GM18907 (cell line): ENCODE results near the gene CDKAL1.
"Not testable (repeated sequence)": the region's sequence is repeated elsewhere in the genome, so short reads cannot be mapped to it uniquely, and the experiment has no call there.

Experiments used
- ATAC-seq: cut with Tn5 transposase; IDR thresholded peaks from one replicate; pipeline ENCODE4 v1.9.1; 2021; ENCODE audit warnings: mild to moderate bottlenecking, moderate library complexity; ENCODE audit not compliant: unreplicated experiment

CDKAL1 gene

DNA sequence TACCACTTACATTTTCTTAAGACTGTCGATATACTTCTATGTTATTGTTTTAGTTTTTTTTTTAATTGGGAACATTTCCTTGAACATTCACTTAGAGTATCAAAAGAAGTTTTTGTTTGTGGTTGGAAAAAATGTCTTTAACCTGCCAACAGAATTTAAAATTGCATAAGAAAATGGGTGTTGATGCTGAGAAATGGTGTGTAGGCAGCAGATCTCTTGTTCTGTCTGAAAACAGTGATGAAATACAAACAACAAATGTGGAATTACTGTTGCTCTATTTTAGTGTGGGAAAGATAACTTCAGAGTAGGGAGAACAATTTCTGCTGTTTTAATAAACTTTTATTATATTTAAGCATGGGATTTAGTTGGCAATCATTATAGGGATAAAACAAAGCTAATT is 293.5 kb downstream of the CDKAL1 start:
- ATAC-seq, result no peak

DNA sequence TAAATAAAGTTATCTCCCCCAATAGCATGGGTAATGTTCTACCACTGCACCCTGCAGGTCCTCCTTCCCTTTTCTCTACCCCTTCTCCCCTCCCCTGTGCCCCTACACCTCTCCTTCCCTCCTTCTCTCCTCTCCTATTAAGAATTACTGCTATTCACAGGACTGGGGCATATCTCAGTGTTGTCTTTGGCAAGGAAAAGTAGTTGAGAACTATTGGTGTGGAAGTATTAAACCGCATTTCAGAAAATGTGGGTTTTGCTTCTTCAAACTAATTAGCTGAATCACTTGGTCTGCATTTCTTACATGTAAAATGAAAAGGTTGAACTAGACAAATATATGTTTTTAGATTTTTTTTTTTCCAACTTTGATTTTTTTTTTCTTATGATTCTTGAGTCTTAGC is 296.3 kb downstream of the CDKAL1 start:
- ATAC-seq, result no peak

DNA sequence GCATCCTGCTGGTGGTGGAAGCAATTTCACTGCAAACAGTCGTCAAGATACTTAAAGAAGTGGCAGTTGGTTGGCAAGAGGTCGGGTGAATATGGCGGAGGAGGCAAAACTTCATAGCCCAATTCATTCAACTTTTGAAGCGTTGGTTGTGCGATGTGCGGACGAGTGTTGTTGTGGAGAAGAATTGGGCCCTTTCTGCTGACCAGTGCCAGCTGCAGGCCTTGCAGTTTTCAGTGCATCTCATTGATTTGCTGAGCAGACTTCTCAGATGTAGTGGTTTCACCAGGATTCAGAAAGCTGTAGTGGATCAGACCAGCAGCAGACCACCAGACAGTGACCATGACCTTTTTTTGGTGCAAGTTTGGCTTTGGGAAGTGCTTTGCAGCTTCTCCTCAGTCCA is 297.0 kb downstream of the CDKAL1 start:
- not testable (repeated sequence) for ATAC-seq

DNA sequence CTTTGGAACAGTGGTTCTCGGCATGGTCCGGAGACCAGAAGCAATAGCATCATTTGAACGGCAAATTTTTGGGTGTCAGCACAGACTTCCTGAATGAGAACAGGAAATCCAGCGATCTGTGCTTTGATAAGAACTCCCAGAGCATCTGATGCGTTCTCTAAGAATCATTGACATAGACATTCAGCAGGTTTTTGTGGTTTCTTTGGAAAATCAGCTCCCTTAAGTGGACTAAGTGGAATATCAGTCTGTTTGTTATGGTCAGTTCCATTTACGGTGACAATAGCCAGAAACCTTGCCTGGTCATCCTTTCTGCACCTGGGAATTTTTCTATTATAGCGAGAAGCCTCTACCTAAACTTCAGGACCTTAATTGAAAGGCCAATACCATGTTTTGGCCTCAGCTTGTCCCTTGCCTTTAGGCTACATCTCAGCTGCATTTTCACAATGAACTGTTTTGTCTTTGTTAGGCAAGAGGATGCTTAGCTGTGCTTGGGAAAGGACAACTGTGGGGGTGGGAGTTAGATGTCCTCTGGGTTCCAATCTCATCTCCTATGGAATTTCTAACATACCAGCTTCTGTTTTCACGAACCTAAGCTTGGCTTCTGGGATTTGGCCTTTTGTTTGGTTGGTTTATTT is 299.7 kb downstream of the CDKAL1 start:
- no peak for ATAC-seq

DNA sequence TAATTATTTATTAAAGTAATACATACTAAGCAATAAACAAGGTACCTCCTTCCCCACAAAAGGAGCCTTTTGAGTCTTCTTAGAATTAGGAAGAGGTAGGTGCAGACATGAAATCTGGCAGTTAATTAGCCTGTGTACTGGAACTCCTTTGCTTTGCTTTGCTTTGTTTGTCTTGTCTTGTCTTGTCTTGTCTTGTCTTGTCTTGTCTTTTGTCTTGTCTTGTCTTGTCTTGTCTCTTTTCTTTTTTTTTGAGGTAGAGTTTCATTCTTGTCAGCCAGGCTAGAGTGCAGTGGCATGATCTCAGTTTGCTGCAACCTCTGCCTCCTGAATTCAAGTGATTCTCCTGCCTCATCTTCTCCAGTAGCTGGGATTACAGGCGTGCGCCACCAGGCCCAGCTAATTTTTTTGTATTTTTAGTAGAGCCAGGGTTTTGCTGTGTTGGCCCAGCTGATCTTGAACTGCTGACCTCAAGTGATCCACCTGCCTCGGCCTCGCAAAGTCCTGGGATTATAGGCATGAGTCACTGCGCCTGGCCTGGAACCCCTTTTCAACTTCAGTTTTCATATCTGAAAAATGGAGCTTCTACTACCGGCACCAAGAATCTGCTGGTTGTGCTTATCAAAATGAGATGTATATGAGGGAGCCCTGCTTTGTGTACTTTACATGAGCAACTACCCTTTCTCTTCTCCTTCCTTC is 301.2 kb downstream of the CDKAL1 start:
- ATAC-seq, result no peak

DNA sequence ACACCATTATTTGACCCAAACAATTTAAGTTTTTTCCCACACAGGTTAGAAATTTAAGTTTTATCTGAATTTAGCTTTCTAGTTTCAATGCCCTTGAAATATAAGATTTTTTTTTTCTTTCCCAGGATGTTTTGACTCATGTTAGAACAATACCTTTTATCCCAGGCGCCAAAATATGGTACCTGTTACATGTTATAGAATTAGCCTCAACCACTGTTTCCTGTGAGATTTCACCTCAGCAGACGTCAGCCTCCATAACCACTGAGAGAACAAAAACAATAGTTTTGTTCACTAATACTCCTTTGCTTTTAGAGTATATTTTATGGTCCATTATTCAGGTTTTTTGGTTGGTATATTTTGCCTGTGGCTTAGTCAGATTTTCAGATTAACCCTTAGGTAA is 302.9 kb downstream of the CDKAL1 start:
- ATAC-seq, result no peak

DNA sequence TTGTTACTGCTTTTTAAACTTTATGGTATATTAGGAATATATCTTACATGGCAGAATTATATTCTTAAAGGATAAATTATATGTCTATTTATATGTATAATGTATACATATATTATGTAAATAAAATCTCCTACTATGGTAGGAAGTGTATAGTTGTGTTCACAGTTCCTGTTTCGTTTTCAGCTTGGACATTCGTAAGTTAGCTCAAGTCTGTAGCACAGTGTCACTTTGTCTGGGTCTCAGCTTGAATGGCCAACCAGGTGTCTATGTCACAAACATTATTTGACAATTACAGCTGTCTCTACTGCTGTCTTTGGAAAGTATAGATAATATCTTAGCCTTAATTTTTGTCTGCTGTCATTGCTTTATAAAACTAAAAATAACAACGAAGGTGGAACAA is 303.9 kb downstream of the CDKAL1 start:
- peak; percentile 42 for ATAC-seq

DNA sequence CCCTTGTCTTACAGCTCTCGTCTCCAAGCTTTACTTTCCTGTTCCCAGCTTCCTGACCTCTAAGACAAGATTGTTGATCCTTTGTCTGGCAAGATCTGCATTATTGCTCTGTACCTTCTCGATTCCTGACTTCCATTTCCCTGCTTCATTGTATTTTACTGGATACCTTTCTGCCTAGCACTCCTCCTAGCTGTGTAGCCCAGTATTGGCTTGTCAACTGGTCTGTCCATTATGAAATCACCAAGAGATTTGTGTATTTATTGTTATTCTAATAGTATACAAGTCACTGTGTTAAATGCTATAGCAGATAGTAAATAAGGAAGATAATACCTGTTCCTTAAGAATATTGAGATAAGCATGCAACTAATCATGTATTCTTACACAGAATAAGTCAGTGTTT is 305.4 kb downstream of the CDKAL1 start:
- no peak for ATAC-seq

DNA sequence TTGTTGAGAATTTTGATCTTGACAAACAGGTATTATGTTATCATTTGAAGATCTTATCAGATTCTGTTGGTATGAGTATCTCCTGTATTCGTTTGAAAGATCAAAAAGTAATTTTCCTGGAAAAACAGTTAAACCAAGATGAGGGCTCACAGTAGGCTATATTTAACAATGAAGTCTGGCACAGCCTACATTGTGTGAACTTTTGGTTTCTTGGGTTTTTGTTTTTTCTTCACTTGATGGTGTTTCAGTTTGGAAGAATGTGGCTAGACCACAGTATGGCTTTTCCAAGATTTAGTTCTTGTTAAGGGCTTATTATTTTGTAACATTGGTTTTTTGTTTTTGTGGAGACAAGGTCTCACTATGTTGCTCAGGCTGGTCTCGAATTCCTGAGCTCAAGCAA is 306.4 kb downstream of the CDKAL1 start:
- no peak for ATAC-seq

DNA sequence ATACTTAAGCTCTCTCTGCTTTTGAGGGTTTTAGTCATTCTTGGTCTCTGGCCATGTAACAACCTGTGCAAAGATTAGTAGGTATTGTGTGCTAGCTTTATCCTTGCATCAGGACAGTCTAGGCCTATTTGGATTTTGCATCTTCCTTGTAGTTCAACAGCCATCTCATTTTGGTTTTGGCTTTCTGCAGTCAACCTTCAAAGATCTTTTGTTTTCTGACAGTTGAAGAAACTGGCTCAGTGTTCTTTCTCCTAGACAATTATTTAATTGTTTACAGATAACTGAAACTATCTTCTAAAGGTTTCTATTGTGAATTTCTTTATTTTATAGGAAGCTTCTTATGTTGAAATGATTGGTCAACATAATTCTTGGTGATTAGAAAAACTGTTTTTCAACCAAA is 307.5 kb downstream of the CDKAL1 start:
- no peak for ATAC-seq

DNA sequence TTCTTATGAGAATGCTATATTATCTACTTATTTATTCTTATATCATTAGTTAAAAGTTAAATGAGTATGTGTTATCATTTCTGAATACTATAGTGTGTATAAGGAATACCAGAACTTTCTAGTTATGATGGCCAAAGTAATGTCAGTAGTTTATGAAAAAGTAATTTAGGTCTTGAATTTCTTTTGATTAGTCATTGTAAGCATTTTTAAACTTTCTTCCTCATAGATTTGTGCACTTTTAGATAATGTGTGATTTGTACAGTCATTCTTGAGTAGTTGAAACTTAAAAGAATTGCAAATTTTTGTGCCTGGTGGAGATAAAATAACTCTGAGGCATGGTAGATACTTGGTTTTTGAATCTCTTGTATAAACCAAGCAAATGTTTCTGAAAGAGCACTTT is 311.3 kb downstream of the CDKAL1 start:
- no peak for ATAC-seq

DNA sequence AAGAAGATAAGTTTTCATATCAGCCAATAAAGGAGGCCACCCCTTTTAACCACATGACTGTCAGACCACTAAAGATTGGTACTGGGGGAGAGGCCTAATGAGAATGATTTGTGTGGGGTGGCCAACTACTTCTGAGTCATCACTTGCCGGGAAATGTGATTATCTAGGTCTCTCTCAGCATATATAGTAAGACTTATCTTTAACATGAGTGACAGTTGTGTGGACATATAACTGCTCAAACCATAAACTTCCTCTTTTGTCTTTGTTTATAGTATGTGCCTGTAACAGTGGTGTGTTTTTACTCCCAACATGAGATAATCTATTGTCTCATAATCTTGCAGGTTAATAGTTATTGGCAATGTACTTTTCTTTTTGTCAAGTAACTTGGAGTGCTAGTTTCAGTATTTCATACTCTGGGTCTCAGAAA is 312.4 kb downstream of the CDKAL1 start:
- no peak for ATAC-seq

DNA sequence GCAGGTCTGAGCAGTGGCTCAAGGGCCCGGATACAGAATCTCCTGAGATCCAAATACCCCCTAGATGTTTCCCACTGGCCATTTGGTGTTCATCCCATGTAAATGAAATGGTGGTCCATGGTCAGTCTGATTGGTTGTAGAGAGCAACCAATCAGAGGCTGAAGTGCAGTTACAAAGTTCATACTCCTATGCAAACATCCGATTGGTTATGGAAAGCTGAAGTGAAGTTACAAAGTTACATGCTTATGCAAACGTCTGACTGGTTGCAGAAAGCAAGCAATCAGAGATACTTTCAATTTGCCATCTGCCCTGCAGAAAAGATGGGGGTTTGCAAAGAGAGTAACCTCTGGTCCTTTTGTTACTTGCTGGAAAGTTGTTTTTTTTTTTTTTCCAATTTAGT is 313.6 kb downstream of the CDKAL1 start:
- no peak for ATAC-seq

DNA sequence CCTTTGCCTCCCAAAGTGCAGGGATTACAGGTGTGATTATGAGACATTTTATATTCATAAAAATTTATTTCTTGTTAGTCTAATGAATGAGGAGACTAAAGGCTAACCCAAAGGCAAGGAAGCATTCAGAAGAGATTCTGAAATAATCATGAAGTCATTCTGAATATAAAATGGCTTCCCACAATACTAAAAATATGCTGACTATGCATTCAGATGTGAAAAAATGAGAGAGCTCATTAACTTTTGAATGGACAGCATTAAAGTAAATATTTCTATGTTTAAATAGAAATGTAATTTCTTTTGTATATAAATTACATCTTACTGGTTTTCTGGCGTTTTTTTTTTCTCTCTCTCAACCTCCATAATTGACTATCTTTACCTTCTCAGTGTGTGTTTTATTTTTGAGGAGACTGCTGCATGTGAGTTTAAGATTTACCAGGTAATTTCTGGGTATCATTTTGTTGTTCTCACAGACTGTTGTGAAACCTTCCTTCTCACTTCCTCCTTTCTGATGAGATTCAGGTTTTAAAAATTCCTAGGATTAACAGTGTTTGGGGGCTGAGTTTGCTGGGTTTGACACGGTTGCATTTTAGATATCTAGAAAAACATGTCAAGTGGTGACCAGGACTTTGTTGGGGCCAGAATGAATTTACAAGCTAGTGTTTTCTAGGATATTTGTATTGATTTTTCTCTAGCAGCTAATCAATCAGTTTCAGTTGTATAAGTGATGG is 316.6 kb downstream of the CDKAL1 start:
- no peak for ATAC-seq

DNA sequence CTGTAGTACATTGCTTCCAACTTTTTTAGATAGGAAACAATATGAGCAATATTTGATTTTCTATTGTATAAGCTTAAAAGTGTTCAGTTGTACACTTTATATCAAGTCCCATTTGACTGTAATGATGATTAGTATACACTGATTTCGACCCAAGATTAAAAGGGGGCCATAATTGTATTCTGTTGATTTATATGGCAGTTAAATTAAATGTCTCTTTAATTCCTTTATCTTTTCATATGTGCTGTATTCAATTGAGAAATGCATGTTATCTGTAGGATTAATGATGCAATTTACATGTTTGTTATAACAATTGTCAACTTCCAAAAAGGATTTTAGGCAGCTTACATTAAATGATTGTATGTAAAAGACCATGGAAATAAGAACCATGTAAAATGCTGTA is 317.5 kb downstream of the CDKAL1 start:
- no peak for ATAC-seq

DNA sequence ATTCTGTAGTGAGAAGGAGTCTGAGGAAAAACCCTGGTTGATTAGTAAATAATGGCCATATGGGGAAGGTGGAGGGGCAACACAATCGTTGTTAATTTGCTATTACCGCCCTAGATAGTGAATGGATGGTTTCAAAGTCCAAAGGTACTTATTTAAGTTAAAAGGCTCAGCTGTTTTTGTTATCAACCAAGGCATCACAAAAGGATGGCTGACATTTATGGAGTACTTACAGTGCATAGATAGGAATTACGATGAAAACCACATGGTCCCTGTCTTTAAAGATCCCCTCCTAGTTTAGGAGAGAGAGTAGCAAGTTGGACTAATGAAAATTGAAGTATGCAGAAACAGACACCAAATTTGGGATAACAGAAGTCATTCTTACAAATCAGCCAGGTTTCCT is 319.6 kb downstream of the CDKAL1 start:
- no peak for ATAC-seq

DNA sequence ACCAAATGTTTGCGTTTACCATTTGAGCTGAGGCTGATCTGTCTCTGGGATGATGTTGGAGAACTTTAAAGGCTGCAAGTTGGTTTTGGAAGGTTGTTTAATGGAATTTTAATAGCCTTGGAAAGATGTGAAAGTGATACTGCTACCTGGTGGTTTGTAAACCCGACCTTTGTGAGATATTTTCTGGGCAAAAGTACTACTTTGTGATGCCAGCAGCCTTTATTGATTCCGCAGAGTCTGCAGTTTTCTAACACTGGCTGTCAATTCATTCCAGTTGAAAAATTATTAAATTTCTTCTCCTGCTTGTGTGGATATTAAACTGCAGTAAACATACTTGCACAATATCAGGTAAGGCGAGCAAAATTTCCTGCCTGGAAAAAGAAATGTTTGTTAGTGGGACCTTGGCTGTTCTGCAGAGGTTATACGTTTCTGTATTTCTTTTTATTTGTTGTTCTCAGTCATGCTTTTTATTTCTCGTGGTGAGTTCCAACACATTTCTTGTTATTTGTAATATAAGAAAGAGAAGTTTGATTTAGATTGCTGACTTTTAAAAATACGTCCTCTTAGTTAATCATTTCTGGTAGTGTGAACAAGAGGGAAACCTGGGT is 322.5 kb downstream of the CDKAL1 start:
- ATAC-seq, result no peak

DNA sequence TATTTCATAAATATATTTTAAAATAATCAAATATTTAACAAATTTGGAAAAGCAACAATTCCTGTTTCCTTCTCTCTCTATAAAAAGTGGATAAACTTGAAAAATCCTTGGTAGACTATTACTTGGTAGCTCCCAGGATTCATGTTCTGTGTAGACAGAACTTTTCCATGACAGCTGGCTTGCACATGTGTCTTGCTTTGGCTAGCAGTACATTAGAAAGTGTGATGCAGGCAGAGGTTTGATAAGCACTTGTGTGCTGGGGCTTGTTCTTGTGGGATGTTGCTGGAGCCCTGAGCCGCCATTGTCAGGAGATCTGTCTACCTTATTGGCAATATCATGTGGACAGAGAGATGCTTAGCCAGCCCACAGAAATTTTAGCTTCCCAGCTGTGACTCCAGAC is 327.2 kb downstream of the CDKAL1 start:
- no peak for ATAC-seq

DNA sequence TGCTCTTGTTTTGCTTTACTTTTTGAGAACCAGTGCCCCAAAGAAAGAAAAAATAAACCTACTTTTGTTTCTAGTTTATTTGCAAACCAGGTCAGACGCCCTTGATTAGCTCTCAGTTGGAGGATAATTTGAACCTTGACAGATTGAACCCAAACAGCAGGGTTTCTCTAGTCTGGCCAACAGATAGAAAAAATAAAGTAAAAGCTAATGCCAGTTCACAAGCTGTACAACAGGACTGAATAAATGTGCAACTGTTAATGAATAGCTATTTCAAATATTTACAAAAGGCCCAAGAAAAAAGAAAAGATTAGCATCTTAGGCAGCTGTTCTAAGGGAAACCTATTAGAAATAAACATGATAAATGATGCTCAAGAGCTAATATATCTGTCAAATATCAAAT is 331.8 kb downstream of the CDKAL1 start:
- ATAC-seq, result no peak

DNA sequence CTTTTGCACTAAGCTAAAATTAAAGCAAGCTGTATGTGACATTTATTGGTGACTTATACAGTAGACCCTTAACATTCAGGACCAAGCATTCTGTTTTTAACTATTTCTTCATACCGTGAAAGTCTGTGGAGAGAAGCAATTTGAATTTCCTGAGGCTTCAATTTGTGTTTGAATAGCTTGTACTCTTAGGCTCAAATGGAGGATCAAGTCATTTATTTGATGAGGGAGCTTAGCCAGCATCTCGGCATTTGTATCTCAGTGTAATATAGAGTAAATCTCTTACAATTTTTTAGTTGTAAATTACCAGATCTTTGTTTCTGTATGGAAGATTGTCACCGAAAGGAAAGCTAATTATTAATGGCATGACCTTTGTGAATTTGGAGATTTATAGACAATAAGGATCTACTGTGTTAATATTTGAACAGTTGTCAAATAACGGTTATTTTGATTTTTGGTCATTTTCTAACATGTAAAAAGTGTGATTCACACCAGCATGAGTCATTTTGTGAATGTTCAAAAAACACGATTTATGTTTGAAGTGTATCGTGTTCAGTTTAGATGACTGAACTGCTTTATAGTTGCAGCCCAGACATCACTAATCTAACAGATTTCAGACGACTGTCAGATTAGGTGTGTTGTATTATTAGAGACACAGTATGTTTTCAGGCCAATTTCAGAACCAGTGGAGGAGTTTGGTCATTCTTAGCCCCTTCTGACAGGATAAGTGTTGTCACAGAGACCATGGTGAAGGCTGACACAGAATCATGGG is 332.9 kb downstream of the CDKAL1 start:
- ATAC-seq, result no peak
